DND-41 (cell line): ENCODE results near the gene FCAMR.

Source experiments
- EZH2 ChIP-seq: IDR thresholded peaks from 3 replicates; pipeline ENCODE4 v1.6.1; 2012; ENCODE audit warnings: borderline replicate concordance, low read depth, mild to moderate bottlenecking, moderate library complexity, low read length, inconsistent platforms; ENCODE audit not compliant: severe bottlenecking
- TF ChIP-seq, protein P1 (sequence below): IDR thresholded peaks from 2 replicates; pipeline ENCODE4 v1.5.1; 2012; ENCODE audit warnings: borderline replicate concordance, low read length, moderate library complexity, mild to moderate bottlenecking; ENCODE audit not compliant: poor library complexity, severe bottlenecking; ENCODE audit errors: extremely low read depth

DNA sequence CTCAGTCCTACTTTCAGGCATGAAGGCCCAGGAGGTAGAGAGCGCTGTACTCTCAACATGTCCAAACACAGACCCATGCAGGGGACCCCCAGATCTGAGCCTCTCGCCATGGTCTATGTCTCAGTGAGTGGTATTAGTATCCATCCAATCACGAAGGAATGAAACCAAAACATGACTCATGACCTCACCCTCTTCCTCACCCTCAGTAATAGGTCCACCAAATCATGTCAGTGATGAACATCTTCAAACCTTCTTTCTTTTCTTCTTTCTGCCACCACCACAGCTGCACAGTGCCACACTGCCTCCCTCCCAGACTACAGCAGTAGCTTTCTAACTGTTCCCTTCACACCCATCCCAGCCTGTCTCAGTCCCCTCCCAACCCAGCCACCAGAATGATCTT is 45.5 kb upstream of the FCAMR start:
- TF ChIP-seq, protein P1, sequence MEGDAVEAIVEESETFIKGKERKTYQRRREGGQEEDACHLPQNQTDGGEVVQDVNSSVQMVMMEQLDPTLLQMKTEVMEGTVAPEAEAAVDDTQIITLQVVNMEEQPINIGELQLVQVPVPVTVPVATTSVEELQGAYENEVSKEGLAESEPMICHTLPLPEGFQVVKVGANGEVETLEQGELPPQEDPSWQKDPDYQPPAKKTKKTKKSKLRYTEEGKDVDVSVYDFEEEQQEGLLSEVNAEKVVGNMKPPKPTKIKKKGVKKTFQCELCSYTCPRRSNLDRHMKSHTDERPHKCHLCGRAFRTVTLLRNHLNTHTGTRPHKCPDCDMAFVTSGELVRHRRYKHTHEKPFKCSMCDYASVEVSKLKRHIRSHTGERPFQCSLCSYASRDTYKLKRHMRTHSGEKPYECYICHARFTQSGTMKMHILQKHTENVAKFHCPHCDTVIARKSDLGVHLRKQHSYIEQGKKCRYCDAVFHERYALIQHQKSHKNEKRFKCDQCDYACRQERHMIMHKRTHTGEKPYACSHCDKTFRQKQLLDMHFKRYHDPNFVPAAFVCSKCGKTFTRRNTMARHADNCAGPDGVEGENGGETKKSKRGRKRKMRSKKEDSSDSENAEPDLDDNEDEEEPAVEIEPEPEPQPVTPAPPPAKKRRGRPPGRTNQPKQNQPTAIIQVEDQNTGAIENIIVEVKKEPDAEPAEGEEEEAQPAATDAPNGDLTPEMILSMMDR: no peak
- TF ChIP-seq EZH2: no peak
